ENCODE data around the gene BIRC3.

The BIRC3 gene

DNA sequence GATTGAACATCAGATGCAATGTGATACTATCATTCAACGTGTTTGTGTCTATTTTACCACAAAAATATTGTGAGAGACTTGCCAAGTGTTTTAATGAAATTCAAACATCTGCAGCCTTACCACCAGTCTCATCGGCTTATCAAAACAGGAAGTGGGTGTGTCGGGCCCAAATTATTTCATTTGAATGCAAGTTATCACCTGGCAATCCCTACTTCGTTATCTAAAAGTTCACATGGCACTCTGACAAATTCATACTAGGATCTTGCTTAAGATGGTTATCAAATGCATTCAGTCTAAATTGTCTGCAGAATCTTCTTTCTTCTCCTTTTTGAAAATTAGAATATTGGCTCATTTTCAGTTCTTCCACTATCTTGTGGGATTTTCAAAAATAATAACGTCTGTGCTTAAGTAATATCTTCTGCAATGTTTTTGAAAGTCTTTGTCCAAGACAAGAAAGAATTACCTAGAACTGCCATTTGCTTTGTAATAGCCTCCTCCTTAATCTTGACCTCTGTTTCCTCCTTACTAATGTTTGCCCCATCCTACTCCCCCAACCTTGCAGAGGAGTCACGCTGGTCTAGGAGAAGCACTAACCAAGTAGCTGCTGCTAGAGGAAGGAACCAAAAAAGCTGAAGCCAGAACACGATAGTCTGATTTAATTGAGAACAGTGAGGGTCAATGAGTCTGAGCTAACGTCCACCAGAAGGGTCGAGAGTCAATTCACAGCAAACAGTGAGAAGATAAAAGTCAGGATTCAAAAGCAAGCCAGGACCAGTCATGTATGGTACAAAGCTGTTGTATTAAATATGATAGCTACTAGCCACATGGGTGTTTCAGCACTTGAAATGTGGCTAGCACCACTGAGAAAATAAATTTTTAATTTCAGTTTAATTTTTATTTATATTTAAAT is 10.2 kb upstream of the BIRC3 start:
- DNase-seq (ENCODE audit: insufficient read length, low spot score) (no peak), FAIRE-seq (no peak)
- no peak for TF ChIP-seq POLR2A (IDR thresholded peaks at IDR 0.05; ENCODE audit: low read depth, low read length)

DNA sequence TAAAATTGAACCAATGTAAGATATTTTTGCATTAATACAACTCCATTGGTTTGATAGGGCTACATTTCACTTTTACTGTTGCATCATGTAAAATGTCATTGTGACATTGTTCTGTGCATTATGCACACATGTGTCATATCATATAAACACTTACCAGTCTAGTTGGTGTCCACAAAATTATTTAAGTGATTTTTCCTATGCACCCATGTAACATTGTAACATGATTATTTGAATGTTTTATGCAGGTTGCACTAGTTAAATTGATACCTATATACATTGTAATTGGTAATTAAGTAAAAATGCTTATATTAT is 9.6 kb upstream of the BIRC3 start:
- TF ChIP-seq POLR2A (IDR thresholded peaks at IDR 0.05; ENCODE audit: low read depth, low read length) = no peak
- no peak for FAIRE-seq
- DNase-seq (ENCODE audit: insufficient read length, low spot score) = no peak

DNA sequence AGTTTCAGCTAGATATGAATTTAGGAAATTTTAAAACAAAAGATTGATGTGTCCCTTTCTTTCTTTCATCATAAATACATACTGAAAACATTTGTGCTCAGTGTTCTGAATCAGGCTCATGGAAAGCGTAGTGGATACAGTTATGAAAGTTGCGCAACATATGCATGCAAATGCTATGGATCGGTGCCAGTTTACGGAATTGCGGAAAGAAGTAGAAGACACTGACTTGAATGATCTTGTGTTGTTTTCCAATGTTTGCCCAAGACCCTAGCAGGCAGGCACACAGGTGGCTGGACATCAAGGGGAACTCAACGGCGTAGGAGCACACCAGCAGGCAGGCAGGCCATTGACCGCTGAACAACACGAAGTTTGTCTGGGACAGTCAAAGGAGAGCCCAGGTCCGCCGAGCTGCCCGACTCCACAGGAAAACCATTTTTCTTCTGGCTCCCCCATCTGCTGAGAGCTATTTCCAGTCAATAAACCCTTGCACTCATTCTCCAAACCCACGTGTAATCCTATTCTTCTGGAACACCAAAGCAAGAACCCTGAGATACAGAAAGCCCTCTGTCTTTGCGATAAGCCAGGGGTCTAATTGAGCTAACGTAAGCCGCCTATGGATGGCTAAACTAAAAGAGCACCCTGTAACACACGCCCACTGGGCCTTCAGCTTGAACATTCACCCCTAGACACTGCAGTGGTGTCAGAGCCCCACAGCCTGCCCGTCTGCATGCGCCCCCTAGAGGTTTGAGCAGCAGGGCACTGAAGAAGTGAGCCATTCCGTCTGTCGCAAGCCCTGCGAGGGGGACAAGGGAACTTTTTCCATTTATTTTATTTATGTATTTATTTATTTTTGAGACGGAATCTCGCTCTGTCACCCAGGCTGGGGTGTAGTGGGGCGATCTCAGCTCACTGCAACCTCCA is 7.4 kb upstream of the BIRC3 start:
- TF ChIP-seq POLR2A (IDR thresholded peaks at IDR 0.05; ENCODE audit: low read depth, low read length) = no peak
- FAIRE-seq (no peak), DNase-seq (ENCODE audit: insufficient read length, low spot score) (no peak)

DNA sequence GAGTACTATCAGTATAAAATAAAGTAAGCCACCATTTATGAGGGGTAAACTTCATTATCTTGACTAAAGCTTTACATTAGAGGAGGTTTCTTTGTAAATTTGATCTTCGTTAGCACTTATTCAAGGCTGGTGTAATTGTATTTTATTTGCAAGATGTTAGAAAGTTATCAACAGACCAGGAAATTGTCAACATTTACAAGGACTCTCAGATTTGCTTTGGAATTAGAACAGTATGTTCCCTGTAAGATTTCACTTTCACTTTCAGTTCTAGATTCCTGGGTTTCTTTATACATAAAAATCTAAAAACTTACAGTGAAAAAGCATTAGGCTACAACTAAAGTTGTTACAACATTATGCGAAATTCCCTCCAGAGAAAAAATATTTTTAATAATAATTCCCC is 4.6 kb upstream of the BIRC3 start:
- DNase-seq (ENCODE audit: insufficient read length, low spot score) (no peak), FAIRE-seq (no peak)
- no peak for TF ChIP-seq POLR2A (IDR thresholded peaks at IDR 0.05; ENCODE audit: low read depth, low read length)

DNA sequence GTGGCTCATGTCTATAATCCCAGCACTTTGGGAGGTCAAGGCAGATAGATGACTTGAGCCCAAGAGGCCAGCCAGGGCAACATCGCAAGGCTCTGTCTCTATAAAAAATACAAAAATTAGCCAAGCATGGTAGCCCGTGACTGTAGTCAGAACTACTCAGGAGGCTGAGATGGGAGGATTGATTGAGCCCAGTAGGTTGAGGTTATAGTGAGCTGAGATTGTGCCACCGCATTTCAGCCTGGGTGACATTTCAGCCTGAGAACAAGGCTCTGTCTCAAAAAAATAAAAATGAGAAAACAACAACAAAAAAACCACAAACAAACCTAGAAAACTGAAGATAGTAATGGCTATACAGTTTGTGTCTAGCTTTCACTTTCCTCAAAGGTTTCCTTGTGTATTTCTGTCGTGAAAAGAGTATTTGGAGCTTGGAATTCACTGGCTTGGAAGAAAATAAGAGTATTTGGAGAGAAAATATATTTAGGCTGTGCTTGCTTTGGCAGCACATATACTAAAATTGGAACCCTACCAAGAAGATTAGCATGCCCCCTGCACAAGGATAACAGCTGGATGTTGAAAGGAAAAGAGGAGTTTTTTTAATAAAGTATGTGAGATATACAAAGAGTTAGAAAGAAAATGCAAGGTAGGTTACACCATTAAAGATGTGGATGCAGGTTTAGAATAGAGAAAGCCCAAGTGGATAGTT is 3.9 kb upstream of the BIRC3 start:
- DNase-seq (ENCODE audit: insufficient read length, low spot score) = no peak
- no peak for TF ChIP-seq POLR2A (IDR thresholded peaks at IDR 0.05; ENCODE audit: low read depth, low read length)
- FAIRE-seq = peak; percentile 30

DNA sequence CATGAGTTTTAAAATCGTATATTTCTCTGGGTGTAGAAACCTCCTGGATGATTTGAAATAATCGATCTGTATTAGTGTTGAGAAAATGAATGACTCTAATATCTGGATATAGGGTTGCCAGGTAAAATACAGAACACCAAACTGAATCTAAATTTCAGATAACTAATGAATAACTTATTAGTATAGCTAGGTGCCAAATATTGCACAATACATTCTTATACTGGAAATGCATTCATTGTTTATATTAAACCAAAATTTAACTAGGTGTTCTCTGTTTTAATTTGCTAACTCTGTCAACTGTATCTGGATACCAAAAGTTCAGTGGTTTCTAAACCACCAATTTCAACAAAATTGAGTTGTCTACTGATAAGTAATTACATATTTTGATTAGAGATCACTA is 2.5 kb upstream of the BIRC3 start:
- no peak for TF ChIP-seq POLR2A (IDR thresholded peaks at IDR 0.05; ENCODE audit: low read depth, low read length)

DNA sequence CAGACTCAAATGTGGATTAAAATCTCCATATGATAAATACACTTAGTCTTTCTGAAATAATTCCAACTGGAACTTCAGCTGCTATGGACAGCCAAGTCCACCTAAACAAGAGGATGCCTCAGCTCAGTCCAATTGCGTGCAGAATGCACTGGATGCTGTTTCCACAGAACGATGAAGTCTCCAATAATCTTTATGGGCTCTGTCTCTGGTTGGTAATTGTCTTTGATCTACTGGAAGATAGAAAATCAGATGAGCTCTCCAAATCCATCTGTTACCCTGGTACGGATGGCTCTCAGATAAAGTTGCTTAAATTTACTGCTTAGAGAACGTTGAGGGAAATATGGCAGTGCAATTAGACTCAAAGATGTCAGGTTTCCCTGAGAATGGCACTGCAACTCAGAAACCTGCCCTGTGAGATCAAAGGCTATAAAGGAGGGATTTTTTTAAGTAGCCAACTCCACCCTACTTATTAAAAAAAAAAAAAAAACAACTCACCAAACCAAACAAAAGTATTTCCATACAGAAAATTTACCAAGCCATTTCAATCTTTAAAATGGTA is 859 bp upstream of the BIRC3 start:
- no peak for TF ChIP-seq POLR2A (IDR thresholded peaks at IDR 0.05; ENCODE audit: low read depth, low read length)
- DNase-seq (ENCODE audit: insufficient read length, low spot score) (no peak), FAIRE-seq (peak; percentile 27)

More for the DNA sequence above, 2.5 kb upstream of the BIRC3 start:
- no peak for FAIRE-seq
- no peak for DNase-seq (ENCODE audit: insufficient read length, low spot score)

DNA sequence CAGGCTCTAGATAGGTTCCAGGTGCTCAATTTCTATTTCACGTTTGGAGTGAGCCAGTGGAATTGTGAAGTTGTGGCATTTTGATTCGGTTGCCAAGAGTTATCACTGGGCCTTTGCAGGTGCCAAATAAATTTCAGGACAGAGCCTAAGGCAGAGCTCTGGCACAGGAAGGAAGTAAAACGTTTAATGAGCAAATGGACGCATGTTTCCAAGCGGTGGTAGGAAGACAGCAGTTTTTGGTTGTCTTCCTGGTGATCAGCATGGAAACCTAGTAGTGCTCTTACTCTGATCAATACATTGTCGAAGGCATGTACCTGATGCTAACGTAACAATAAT is 452 bp downstream of the BIRC3 start:
- TF ChIP-seq POLR2A (IDR thresholded peaks at IDR 0.05; ENCODE audit: low read depth, low read length) = no peak
- FAIRE-seq = no peak
- no peak for DNase-seq (ENCODE audit: insufficient read length, low spot score)

DNA sequence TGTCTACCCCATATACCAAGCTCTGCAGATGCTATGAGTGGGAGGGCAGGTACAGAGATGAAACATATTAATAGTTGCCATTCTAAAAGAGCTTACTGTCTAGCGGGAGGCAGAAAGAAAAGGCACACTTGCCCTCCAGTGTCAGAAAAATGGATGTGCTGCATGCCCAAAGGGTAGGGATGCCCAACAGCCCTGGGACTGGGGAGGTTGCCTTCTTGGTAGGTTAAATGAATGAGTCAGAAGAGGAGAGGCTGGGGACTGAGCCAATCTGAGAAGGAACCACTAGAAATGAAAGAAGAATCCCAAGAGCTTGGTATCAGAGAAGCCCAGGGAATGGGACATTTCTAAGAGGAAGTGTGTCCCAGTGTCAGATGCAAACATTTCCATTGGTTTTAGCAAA is 1.2 kb downstream of the BIRC3 start:
- FAIRE-seq (peak; percentile 20), DNase-seq (ENCODE audit: insufficient read length, low spot score) (no peak)
- TF ChIP-seq POLR2A (IDR thresholded peaks at IDR 0.05; ENCODE audit: low read depth, low read length) = no peak

DNA sequence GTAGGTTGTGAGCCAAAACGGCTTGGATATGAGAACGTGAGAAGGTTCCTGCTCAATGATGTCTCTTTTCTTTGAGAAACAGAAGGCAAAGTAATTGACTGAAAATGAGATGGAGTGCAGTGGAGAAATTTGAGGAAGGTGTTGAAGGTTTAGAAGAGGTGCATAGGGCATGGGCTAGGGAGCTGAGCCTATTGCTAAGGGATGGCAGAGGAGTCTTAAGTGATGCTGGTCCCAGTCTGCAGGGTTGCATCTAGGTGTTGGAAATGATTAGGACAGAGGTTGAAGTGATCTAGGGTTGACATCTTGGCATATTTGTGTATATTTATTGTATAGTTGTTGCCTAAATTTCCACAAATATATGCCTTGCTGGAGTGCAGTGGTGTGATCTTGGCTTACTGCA is 2.3 kb downstream of the BIRC3 start:
- no peak for FAIRE-seq
- TF ChIP-seq POLR2A (IDR thresholded peaks at IDR 0.05; ENCODE audit: low read depth, low read length) = no peak
- DNase-seq (ENCODE audit: insufficient read length, low spot score) = no peak

DNA sequence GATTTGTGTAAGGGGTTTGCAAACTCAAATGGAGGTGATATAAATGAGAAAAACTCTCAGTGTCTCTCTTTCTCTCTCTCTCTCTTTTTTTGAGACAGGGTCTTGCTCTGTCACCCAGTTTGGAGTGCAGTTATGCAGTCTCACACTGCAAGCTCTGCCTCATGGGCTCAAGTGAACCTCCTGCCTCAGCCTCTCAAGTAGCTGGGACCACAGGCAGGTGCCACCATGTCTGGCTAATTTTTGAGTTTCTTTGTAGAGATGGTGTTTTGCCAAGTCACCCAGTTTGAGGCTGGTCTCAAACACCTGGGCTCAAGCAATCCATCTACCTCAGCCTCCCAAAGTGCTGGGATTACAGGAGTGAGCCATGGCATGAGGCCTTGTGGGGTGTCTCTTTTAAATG is 2.9 kb downstream of the BIRC3 start:
- FAIRE-seq = no peak
- TF ChIP-seq POLR2A (IDR thresholded peaks at IDR 0.05; ENCODE audit: low read depth, low read length) = no peak
- DNase-seq (ENCODE audit: insufficient read length, low spot score) = no peak

DNA sequence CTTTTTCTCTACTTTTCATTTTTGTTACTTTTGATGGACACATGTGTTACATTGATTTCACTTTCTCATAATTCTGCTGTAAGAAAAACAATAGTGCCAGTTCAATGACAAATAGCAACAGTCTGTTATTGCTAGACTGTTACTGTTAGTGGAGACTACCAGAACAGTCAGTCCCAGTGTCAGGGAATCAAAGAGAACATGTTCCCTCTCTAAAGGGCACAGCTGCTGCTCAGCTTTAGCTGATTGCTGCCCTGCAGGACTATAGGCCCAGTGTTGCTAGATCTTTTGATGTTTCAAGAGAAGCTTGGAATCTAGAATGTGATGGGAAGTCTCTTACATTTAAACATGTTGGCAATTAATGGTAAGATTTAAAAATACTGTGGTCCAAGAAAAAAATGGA is 3.4 kb downstream of the BIRC3 start:
- TF ChIP-seq POLR2A (IDR thresholded peaks at IDR 0.05; ENCODE audit: low read depth, low read length) = no peak
- DNase-seq (ENCODE audit: insufficient read length, low spot score) = no peak
- peak; percentile 80 for FAIRE-seq

DNA sequence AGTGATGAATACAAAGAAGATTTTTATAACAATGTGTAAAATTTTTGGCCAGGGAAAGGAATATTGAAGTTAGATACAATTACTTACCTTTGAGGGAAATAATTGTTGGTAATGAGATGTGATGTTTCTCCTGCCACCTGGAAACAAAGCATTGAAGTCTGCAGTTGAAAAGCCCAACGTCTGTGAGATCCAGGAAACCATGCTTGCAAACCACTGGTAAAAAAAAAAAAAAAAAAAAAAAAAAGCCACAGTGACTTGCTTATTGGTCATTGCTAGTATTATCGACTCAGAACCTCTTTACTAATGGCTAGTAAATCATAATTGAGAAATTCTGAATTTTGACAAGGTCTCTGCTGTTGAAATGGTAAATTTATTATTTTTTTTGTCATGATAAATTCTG is 5.3 kb downstream of the BIRC3 start:
- DNase-seq (ENCODE audit: insufficient read length, low spot score) = no peak
- TF ChIP-seq POLR2A (IDR thresholded peaks at IDR 0.05; ENCODE audit: low read depth, low read length) = no peak
- FAIRE-seq = no peak
